Liver (tissue), 3 donors: ENCODE measurements around the gene LLPH.

ENCODE experiments used
- FOXA1 ChIP-seq: IDR thresholded peaks from 2 replicates; pipeline ENCODE4 v1.6.1; 2016; ENCODE audit warnings: antibody characterized with exemption
- GABPA ChIP-seq, 2 donors: IDR thresholded peaks in 1 of 2; conservative IDR thresholded peaks in 1 of 2; 2 replicates each; pipeline ENCODE4 v1.6.1; 2016; ENCODE audit warnings: antibody characterized with exemption in 2 of 2, mild to moderate bottlenecking in 1 of 2, moderate library complexity in 1 of 2
- NR2F2 ChIP-seq: IDR thresholded peaks from 2 replicates; pipeline ENCODE4 v1.6.1; 2016; ENCODE audit warnings: antibody characterized with exemption
- RAD21 ChIP-seq, 2 donors: IDR thresholded peaks; 2 replicates each; pipeline ENCODE4 v1.6.1; 2016; ENCODE audit warnings: antibody characterized with exemption in 2 of 2, mild to moderate bottlenecking in 2 of 2
- RXRA ChIP-seq, 2 donors: IDR thresholded peaks; 2 replicates each; pipeline ENCODE4 v1.6.1; 2017 to 2018; ENCODE audit warnings: antibody characterized with exemption in 2 of 2, mild to moderate bottlenecking in 1 of 2
- SP1 ChIP-seq: IDR thresholded peaks from 2 replicates; pipeline ENCODE4 v1.6.1; 2018; ENCODE audit warnings: antibody characterized with exemption, mild to moderate bottlenecking
- TAF1 ChIP-seq: conservative IDR thresholded peaks from 2 replicates; pipeline ENCODE4 v1.6.1; 2016; ENCODE audit warnings: antibody characterized with exemption, mild to moderate bottlenecking
- YY1 ChIP-seq: IDR thresholded peaks from 2 replicates; pipeline ENCODE4 v1.6.1; 2016; ENCODE audit warnings: antibody characterized with exemption, mild to moderate bottlenecking
- TF ChIP-seq, protein P1 (sequence below): IDR thresholded peaks from 2 replicates; pipeline ENCODE4 v1.6.1; 2016; ENCODE audit warnings: antibody characterized with exemption
- TF ChIP-seq, protein P2 (sequence below): fragments of 150-350 bp; IDR thresholded peaks from 2 replicates; pipeline ENCODE4 v1.5.1; 2017; ENCODE audit warnings: improper control_type of control experiment, low read depth, low read length; ENCODE audit not compliant: missing input control
- TF ChIP-seq, protein P3 (sequence below): IDR thresholded peaks from 2 replicates; pipeline ENCODE4 v1.6.1; 2016; ENCODE audit warnings: antibody characterized with exemption, mild to moderate bottlenecking
- TF ChIP-seq, protein P4 (sequence below): IDR thresholded peaks from 2 replicates; pipeline ENCODE4 v1.6.1; 2016; ENCODE audit warnings: antibody characterized with exemption
- TF ChIP-seq, protein P5 (sequence below): IDR thresholded peaks from 2 replicates; pipeline ENCODE4 v1.6.1; 2016; ENCODE audit warnings: antibody characterized with exemption
- donor health status: healthy.
- donor health status: healthy.

DNA sequence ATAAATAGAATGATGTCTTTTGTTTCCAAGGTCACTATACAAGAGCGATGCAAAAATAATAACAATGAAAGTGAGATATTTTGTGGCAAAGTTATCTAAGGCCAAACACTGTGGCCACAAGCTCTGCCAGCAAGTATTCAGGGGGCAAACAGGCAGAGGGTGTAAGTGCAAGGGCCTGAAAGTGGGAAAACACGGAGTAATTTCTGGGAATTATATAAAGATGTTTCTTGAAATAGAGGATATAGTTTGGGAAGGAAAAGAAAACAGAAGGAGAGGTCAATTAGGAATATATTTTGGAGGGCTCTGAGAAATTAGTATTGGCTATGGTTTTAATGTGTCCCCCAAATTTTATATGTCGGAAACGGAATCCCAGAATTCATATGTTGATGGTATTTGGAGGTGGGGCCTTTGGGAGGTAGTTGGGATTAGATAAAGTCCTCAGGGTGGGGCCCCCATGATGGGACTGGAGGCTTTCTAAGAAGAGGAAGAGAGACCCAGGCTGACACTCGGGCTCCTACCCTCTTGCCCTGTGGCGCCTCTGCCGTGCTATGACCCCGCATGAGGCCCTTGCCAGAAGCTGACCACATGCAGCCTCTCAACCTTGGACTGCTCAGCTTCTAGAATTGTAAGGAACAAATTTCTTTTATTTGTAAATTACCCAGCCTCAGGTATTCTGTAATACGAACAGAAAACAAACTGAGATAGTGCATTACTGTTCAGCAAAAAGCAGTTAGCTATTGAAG, 60.0 kb downstream of the LLPH start:
- TF ChIP-seq YY1 (no peak), TAF1 (no peak), RAD21 (IDR thresholded peaks at IDR 0.05) (no peak), NR2F2 (no peak), FOXA1 (no peak), SP1 (no peak), RXRA (IDR thresholded peaks at IDR 0.05) (no peak), GABPA (IDR thresholded peaks at IDR 0.05 in 1 of 2, conservative IDR thresholded peaks at IDR 0.05 in 1 of 2) (no peak)
- TF ChIP-seq, protein P1, sequence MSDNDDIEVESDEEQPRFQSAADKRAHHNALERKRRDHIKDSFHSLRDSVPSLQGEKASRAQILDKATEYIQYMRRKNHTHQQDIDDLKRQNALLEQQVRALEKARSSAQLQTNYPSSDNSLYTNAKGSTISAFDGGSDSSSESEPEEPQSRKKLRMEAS: no peak
- TF ChIP-seq, protein P2, sequence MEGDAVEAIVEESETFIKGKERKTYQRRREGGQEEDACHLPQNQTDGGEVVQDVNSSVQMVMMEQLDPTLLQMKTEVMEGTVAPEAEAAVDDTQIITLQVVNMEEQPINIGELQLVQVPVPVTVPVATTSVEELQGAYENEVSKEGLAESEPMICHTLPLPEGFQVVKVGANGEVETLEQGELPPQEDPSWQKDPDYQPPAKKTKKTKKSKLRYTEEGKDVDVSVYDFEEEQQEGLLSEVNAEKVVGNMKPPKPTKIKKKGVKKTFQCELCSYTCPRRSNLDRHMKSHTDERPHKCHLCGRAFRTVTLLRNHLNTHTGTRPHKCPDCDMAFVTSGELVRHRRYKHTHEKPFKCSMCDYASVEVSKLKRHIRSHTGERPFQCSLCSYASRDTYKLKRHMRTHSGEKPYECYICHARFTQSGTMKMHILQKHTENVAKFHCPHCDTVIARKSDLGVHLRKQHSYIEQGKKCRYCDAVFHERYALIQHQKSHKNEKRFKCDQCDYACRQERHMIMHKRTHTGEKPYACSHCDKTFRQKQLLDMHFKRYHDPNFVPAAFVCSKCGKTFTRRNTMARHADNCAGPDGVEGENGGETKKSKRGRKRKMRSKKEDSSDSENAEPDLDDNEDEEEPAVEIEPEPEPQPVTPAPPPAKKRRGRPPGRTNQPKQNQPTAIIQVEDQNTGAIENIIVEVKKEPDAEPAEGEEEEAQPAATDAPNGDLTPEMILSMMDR: no peak
- TF ChIP-seq, protein P3, sequence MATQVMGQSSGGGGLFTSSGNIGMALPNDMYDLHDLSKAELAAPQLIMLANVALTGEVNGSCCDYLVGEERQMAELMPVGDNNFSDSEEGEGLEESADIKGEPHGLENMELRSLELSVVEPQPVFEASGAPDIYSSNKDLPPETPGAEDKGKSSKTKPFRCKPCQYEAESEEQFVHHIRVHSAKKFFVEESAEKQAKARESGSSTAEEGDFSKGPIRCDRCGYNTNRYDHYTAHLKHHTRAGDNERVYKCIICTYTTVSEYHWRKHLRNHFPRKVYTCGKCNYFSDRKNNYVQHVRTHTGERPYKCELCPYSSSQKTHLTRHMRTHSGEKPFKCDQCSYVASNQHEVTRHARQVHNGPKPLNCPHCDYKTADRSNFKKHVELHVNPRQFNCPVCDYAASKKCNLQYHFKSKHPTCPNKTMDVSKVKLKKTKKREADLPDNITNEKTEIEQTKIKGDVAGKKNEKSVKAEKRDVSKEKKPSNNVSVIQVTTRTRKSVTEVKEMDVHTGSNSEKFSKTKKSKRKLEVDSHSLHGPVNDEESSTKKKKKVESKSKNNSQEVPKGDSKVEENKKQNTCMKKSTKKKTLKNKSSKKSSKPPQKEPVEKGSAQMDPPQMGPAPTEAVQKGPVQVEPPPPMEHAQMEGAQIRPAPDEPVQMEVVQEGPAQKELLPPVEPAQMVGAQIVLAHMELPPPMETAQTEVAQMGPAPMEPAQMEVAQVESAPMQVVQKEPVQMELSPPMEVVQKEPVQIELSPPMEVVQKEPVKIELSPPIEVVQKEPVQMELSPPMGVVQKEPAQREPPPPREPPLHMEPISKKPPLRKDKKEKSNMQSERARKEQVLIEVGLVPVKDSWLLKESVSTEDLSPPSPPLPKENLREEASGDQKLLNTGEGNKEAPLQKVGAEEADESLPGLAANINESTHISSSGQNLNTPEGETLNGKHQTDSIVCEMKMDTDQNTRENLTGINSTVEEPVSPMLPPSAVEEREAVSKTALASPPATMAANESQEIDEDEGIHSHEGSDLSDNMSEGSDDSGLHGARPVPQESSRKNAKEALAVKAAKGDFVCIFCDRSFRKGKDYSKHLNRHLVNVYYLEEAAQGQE: no peak
- TF ChIP-seq, protein P4, sequence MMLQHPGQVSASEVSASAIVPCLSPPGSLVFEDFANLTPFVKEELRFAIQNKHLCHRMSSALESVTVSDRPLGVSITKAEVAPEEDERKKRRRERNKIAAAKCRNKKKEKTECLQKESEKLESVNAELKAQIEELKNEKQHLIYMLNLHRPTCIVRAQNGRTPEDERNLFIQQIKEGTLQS: no peak
- TF ChIP-seq, protein P5, sequence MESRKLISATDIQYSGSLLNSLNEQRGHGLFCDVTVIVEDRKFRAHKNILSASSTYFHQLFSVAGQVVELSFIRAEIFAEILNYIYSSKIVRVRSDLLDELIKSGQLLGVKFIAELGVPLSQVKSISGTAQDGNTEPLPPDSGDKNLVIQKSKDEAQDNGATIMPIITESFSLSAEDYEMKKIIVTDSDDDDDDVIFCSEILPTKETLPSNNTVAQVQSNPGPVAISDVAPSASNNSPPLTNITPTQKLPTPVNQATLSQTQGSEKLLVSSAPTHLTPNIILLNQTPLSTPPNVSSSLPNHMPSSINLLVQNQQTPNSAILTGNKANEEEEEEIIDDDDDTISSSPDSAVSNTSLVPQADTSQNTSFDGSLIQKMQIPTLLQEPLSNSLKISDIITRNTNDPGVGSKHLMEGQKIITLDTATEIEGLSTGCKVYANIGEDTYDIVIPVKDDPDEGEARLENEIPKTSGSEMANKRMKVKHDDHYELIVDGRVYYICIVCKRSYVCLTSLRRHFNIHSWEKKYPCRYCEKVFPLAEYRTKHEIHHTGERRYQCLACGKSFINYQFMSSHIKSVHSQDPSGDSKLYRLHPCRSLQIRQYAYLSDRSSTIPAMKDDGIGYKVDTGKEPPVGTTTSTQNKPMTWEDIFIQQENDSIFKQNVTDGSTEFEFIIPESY: no peak
